HepG2 (cell line): ENCODE results near the gene RGS19. TPM values are rescaled to one million over a fixed set of nuclear protein-coding genes. Genes with fewer than 3 reads are reported as not detected.
A peak's percentile ranks its signal among the peaks of the same experiment; 100 is the strongest.

ENCODE experiments used
- ATAC-seq: fragments of 200-7000 bp; cut with Tn5 transposase; 3 replicates; pipeline ENCODE4 v1.9.1; 2020; ENCODE audit warnings: mild to moderate bottlenecking, moderate library complexity
- BruUV-seq: library from RNA; stranded (reverse); fragments of 400-500 nt; replicated peaks from 2 replicates; lab custom pipeline; 2021; lab: Mats Ljungman, UMichigan
- CTCF ChIA-PET: fragments of 300-600 bp; formaldehyde crosslinking; extraction: SDS; loops from one replicate; lab custom pipeline; 2021; ENCODE audit warnings: low total read pairs, inconsistent platforms, low intra/inter-chr PET ratio; lab: Yijun Ruan, JAX
- POLR2A ChIA-PET: fragments of 350-600 bp; sonication (Branson Sonifier 250); formaldehyde crosslinking; loops from one replicate; lab custom pipeline; 2020; ENCODE audit warnings: antibody characterized with exemption, inconsistent platforms; lab: Yijun Ruan, JAX
- DNase-seq: peaks from one replicate; pipeline ENCODE4 v3.0.0-alpha.2; 2015; ENCODE audit warnings: low spot score
- FAIRE-seq: peaks from 3 replicates; lab custom pipeline; 2011; peaks lifted over from hg19 to GRCh38; lab: Jason Lieb, UNC
- H2AFZ ChIP-seq: one replicate; pipeline ENCODE4 v1.6.1; 2011; ENCODE audit warnings: low read length, inconsistent platforms
- H3K27ac ChIP-seq: fragments of 300-600 bp; 3 replicates; pipeline ENCODE4 v1.8.0; 2011; ENCODE audit warnings: mixed run types, mild to moderate bottlenecking, mixed read lengths, low read length, inconsistent platforms; ENCODE audit not compliant: insufficient read depth; ENCODE audit errors: extremely low read length
- H3K27me3 ChIP-seq, 2 experiments: fragments of 200-600 bp in 1 of 2; 2 replicates in 1 of 2; 3 replicates in 1 of 2; pipeline versions ENCODE4 v1.6.0 to v1.8.0; 2011; ENCODE audit warnings: low read length in 2 of 2, mild to moderate bottlenecking in 2 of 2, moderate library complexity in 2 of 2, inconsistent platforms in 1 of 2; ENCODE audit not compliant: insufficient read depth in 2 of 2, control insufficient read depth in 1 of 2
- H3K36me3 ChIP-seq, 2 experiments: fragments of 200-600 bp in 1 of 2; replicated peaks in 1 of 2; 2 replicates in 1 of 2; 3 replicates in 1 of 2; pipeline versions ENCODE4 v1.5.1 to v1.8.0; 2011; ENCODE audit warnings: low read length in 2 of 2, inconsistent platforms in 1 of 2; ENCODE audit not compliant: insufficient read depth in 2 of 2, control insufficient read depth in 1 of 2
- H3K4me1 ChIP-seq: 2 replicates; pipeline ENCODE4 v1.5.1; 2012; ENCODE audit warnings: low read length, inconsistent platforms; ENCODE audit not compliant: insufficient read depth
- H3K4me2 ChIP-seq: 2 replicates; pipeline ENCODE4 v1.6.0; 2011; ENCODE audit warnings: low read depth, low read length, inconsistent platforms
- H3K4me3 ChIP-seq, 3 experiments: fragments of 200-600 bp in 1 of 3; sonication (generic), shearing (Covaris generic) in 1 of 3; replicated peaks in 1 of 3; 2 replicates each; pipeline ENCODE4 v1.5.1; 2011 to 2016; ENCODE audit warnings: low read length in 3 of 3, inconsistent platforms in 2 of 3, low read depth in 2 of 3, mild to moderate bottlenecking in 2 of 3, control low read depth in 1 of 3, mixed read lengths in 1 of 3; ENCODE audit not compliant: insufficient read depth in 1 of 3
- H3K79me2 ChIP-seq: one replicate; pipeline ENCODE4 v1.6.1; 2011; ENCODE audit warnings: low read length, inconsistent platforms; ENCODE audit not compliant: insufficient read depth
- H3K9ac ChIP-seq: 2 replicates; pipeline ENCODE4 v1.6.0; 2011; ENCODE audit warnings: mild to moderate bottlenecking, low read depth, low read length, inconsistent platforms; ENCODE audit not compliant: insufficient read depth
- H3K9me3 ChIP-seq: 2 replicates; pipeline ENCODE4 v1.5.1; 2012; ENCODE audit warnings: mild to moderate bottlenecking, low read length
- H4K20me1 ChIP-seq: 2 replicates; pipeline ENCODE4 v1.6.0; 2011; ENCODE audit warnings: inconsistent platforms, mild to moderate bottlenecking, low read length, moderate library complexity; ENCODE audit not compliant: insufficient read depth
- AHR ChIP-seq: IDR thresholded peaks from 2 replicates; pipeline ENCODE4 v1.6.1; 2018; ENCODE audit warnings: missing genetic modification reagents, missing compliant biosample characterization
- ARNT2 ChIP-seq: sonication (generic); formaldehyde crosslinking; IDR thresholded peaks from 2 replicates; pipeline ENCODE4 v1.8.0; 2022; ENCODE audit warnings: mild to moderate bottlenecking, low read depth, missing genetic modification reagents, moderate library complexity
- SMC3 ChIP-seq: IDR thresholded peaks from 2 replicates; pipeline ENCODE4 v1.6.1; 2011; ENCODE audit warnings: low read length, improper control_type of control experiment
- ZFP82 ChIP-seq: sonication (generic); formaldehyde crosslinking; IDR thresholded peaks from 2 replicates; pipeline ENCODE4 v1.5.1; 2020; ENCODE audit warnings: mild to moderate bottlenecking, missing genetic modification reagents, borderline replicate concordance
- ZNF709 ChIP-seq: sonication (generic); formaldehyde crosslinking; IDR thresholded peaks from 2 replicates; pipeline ENCODE4 v1.5.0; 2020; ENCODE audit warnings: mild to moderate bottlenecking, missing genetic modification reagents
- WGBS: methylation state at CpG from one replicate; pipeline ENCODE4 v1.1.6; 2017; ENCODE audit warnings: low lambda C conversion rate; 5-methylcytosine and 5-hydroxymethylcytosine counted together
- in situ Hi-C: cut with HindIII; loops from 2 replicates; pipeline ENCODE4 v1.10.0; 2017; ENCODE audit warnings: low pct_unique_long_range_greater_than_20kb; ENCODE audit not compliant: extremely low pct_ligation_motif_present
- intact Hi-C: fragments of 100-400 bp; cut with micrococcal nuclease; formaldehyde crosslinking; loops from one replicate; pipeline ENCODE4 v1.10.0; 2022; ENCODE audit not compliant: unreplicated experiment
- polyA plus RNA-seq, 8 experiments: library from polyadenylated mRNA; depleted of rRNA in 3 of 8; stranded (reverse) in 7 of 8; unstranded in 1 of 8; fragments of >200 nt; fragmentation: Illumina TruSeq in 4 of 8; extraction: Trizol in 4 of 8; gene quantifications; 2 replicates each; pipeline versions ENCODE4 v1.2.1 to v1.2.3, GENCODE V29; 2011 to 2016; ENCODE audit warnings: low read depth in 4 of 8, missing spikeins in 1 of 8, mixed read lengths in 1 of 8; ENCODE audit not compliant: insufficient read depth in 1 of 8
- total RNA-seq, 5 experiments: library from RNA; depleted of rRNA; stranded (reverse); fragments of >200 nt; fragmentation: Illumina TruSeq; extraction: Trizol; gene quantifications; 2 replicates each; pipeline ENCODE4 v1.2.3, GENCODE V29; 2016; ENCODE audit warnings: low read depth in 1 of 5
- TF ChIP-seq, protein P1 (sequence below): sonication (generic); formaldehyde crosslinking; IDR thresholded peaks from 2 replicates; pipeline ENCODE4 v1.4.0; 2020; ENCODE audit warnings: missing genetic modification reagents, borderline replicate concordance

Gene RGS19
- total and polyA plus RNA-seq, 2 of the 13 experiments (the other 11 are each of a cell fraction or from before 2014, with no cell fraction given) = 10.7 to 11.9 TPM

DNA sequence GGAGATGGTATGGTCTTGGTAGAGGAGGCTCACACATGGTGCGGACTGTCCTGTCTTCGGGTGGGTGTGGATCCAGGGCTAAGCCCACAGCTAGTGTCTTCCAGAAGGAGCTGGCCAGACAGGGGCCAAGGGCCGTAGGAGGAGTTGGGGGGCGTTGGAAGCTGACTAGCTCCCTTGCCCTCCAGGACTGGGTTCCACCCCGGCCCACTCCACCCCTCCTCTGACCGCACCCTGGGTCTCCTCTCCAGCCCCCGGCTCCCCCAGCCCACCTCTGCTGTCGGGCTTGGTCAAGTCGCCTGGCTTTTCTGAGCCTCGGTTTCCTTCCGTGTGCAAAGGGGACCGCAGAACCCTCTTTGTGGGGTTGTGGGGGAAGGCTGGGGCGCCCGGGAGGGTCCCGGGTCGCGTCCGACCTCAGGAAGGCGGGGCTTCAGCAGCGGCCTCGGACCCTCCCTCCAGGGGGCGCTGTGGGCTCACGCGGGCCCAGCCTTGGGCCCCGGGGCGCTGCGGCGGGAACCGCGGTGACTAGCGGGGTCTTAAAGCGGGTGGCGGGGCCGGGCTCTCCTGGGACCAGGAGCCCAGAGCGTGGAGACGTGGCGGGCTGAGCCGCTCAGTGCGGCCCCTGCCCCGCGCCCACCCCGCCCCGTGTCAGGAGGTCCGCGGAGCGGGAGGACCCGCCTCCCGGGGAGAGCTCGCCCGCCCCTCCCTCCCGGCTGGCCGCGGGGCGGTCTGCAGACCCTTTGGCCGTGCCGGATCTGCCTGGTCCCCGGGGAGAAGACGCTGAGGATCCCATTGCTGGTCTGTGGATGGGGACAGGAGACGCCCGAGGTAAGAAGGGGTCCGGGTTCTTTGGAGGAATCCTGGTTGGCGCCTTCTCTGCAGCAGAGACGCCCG, 22.7 kb upstream of the RGS19 start (continued):
- TF ChIP-seq, protein P1, sequence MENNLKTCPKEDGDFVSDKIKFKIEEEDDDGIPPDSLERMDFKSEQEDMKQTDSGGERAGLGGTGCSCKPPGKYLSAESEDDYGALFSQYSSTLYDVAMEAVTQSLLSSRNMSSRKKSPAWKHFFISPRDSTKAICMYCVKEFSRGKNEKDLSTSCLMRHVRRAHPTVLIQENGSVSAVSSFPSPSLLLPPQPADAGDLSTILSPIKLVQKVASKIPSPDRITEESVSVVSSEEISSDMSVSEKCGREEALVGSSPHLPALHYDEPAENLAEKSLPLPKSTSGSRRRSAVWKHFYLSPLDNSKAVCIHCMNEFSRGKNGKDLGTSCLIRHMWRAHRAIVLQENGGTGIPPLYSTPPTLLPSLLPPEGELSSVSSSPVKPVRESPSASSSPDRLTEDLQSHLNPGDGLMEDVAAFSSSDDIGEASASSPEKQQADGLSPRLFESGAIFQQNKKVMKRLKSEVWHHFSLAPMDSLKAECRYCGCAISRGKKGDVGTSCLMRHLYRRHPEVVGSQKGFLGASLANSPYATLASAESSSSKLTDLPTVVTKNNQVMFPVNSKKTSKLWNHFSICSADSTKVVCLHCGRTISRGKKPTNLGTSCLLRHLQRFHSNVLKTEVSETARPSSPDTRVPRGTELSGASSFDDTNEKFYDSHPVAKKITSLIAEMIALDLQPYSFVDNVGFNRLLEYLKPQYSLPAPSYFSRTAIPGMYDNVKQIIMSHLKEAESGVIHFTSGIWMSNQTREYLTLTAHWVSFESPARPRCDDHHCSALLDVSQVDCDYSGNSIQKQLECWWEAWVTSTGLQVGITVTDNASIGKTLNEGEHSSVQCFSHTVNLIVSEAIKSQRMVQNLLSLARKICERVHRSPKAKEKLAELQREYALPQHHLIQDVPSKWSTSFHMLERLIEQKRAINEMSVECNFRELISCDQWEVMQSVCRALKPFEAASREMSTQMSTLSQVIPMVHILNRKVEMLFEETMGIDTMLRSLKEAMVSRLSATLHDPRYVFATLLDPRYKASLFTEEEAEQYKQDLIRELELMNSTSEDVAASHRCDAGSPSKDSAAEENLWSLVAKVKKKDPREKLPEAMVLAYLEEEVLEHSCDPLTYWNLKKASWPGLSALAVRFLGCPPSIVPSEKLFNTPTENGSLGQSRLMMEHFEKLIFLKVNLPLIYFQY (CRISPR knock-in tag) = peak; percentile 57; the same call in 1 of the 2 replicates
- 0 out of 2 replicates have a peak, but pooled peaks have one; percentile 34 for TF ChIP-seq ARNT2
- TF ChIP-seq, all 625 proteins: peak for 101

DNA sequence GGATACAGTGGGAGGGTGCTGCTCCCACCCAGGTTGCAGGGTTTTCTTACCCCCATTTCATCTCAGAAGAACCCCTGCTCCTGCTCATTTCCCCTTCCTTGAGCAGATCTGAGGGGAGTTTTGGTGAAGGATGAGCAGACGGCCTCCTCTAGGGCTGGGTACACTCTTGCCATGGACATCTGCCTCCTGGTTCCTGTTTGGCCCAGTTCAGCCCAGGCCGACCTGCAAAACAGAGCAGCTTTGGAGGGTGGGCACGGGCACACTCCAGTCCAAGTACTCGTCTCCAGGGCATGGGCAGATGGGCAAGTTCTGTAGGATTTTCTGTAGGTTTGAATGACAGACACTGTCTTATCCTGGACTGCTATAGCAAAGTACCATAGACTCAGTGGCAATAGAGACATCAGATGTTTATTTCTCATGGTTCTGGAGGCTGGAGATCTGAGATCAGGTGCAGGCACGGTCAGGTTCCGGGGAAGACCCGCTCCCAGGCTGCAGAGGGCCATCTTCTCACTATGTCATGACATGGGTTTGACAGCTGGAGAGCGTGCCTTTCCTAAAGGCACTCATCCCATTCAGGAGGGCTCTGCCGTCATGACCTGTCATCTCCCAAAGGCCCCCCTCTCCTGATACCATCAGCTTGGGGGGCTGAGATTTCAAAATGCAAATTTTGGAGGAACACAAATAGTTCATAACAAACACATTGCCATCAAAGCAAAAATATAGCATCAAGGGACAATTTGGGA, 21.8 kb upstream of the RGS19 start:
- DNase-seq = no peak
- H3K9ac ChIP-seq = no peak overlapping the region
- H3K27me3 ChIP-seq = peaks cover 43 to 76% of the 10 kb centered on the region in 2 experiments
- peaks cover 3% of the 10 kb centered on the region; the same call in 1 of the 2 replicates for H4K20me1 ChIP-seq
- POLR2A ChIA-PET = no interaction called here
- intact Hi-C loops (no loop called here), in situ Hi-C loops (no loop called here)
- H3K4me3 ChIP-seq = no peak overlapping the region
- no peak for ATAC-seq
- no peaks in the 10 kb centered on the region for H3K36me3 ChIP-seq
- no peak overlapping the region for H2AFZ ChIP-seq
- no peaks in the 10 kb centered on the region for H3K4me1 ChIP-seq
- 14% methylated on average over 9 of the region's 9 CpGs for WGBS
- CTCF ChIA-PET = interaction anchor here (0.6 to 2.9 kb wide), 3 partner anchors 19 to 185 kb away, joined by 3 to 21 read pairs (median 3); no protein-coding TSS in a partner anchor
- H3K9me3 ChIP-seq = no peaks in the 10 kb centered on the region
- peak; percentile 9; the same call in 1 of the 2 replicates for TF ChIP-seq AHR (CRISPR knock-in tag)
- TF ChIP-seq SMC3 = no peak
- TF ChIP-seq ZNF709 (CRISPR knock-in tag) = 0 out of 2 replicates have a peak, but pooled peaks have one; percentile 1
- TF ChIP-seq ZFP82 (CRISPR knock-in tag) = 0 out of 2 replicates have a peak, but pooled peaks have one; percentile 3
- H3K27ac ChIP-seq = no peak overlapping the region
- H3K79me2 ChIP-seq = no peaks in the 10 kb centered on the region
- no TSS peak for BruUV-seq
- H3K4me2 ChIP-seq = no peak overlapping the region
- FAIRE-seq = no peak
